Measurements from ENCODE around the gene CD93.
A peak's percentile ranks its signal among the peaks of the same experiment; 100 is the strongest.

The CD93 gene

GRCh38 chr20:23084845-23085365 is 1.2 kb downstream of the CD93 start:
- H3K4me3 ChIP-seq (ENCODE audit: low read length in 2 of 2) = no peak overlapping the region
- no peak overlapping the region for H4K91ac ChIP-seq (ENCODE audit: low read depth, low read length, poor library complexity)
- no CpG with 5 or more reads among the region's 24 CpGs for WGBS, 2 donors (ENCODE audit: extremely low coverage in 2 of 2, insufficient read length in 2 of 2, insufficient replicate concordance in 1 of 2)
- H3K23ac ChIP-seq (ENCODE audit: low read depth, low read length, poor library complexity) = no peak overlapping the region
- H3K36me3 ChIP-seq (replicated peaks in 1 of 2; ENCODE audit: control insufficient read depth in 2 of 2, insufficient read depth in 2 of 2, low read length in 2 of 2) = no peaks in the 10 kb centered on the region
- peak overlapping the region; percentile 52 for H3K18ac ChIP-seq (ENCODE audit: low read length)
- no peak overlapping the region for H2BK5ac ChIP-seq (ENCODE audit: low read length)
- no peak overlapping the region for H3K4ac ChIP-seq (ENCODE audit: low read length)
- no peak overlapping the region for H2BK120ac ChIP-seq (ENCODE audit: low read depth, low read length)
- no peak overlapping the region for H3K27ac ChIP-seq (replicated peaks; ENCODE audit: low read length)
- no peak overlapping the region for H2AFZ ChIP-seq (ENCODE audit: low read length)
- H2AK5ac ChIP-seq (ENCODE audit: low read depth, low read length) = no peak overlapping the region
- DNase-seq (ENCODE audit: low spot score) = no peak
- H3K9ac ChIP-seq (ENCODE audit: low read depth, low read length, poor library complexity) = no peak overlapping the region
- H2BK15ac ChIP-seq (ENCODE audit: low read length) = no peak overlapping the region
- H2BK12ac ChIP-seq (ENCODE audit: low read length) = no peak overlapping the region
- H3K27me3 ChIP-seq (ENCODE audit: control insufficient read depth in 3 of 3, insufficient read depth in 3 of 3, low read depth in 1 of 3, low read length in 3 of 3) = no peaks in the 10 kb centered on the region
- H3K4me1 ChIP-seq (ENCODE audit: control insufficient read depth in 2 of 2, insufficient read depth in 1 of 2, low read depth in 1 of 2, low read length in 2 of 2) = peaks cover 0 to 3% of the 10 kb centered on the region in 2 donors
- H4K8ac ChIP-seq (ENCODE audit: low read depth, low read length) = no peak overlapping the region
- H3K9me3 ChIP-seq (replicated peaks in 1 of 2; ENCODE audit: control insufficient read depth in 2 of 2, insufficient read depth in 1 of 2, low read depth in 1 of 2, low read length in 2 of 2) = no peaks in the 10 kb centered on the region
- no peaks in the 10 kb centered on the region for H3K79me1 ChIP-seq (ENCODE audit: low read depth, low read length)
- H3K14ac ChIP-seq (ENCODE audit: low read length) = no peak overlapping the region
- no peak overlapping the region for H3K4me2 ChIP-seq (ENCODE audit: insufficient read depth, low read length, poor library complexity, severe bottlenecking)

GRCh38 chr20:23084282-23084844 is 1.8 kb downstream of the CD93 start:
- Histone ChIP-seq H3K4ac (ENCODE audit: low read length) (no peak overlapping the region), H2BK120ac (ENCODE audit: low read depth, low read length) (no peak overlapping the region), H4K8ac (ENCODE audit: low read depth, low read length) (no peak overlapping the region), H4K91ac (ENCODE audit: low read depth, low read length, poor library complexity) (no peak overlapping the region), H3K79me1 (ENCODE audit: low read depth, low read length) (no peaks in the 10 kb centered on the region), H3K36me3 (replicated peaks in 1 of 2; ENCODE audit: control insufficient read depth in 2 of 2, insufficient read depth in 2 of 2, low read length in 2 of 2) (no peaks in the 10 kb centered on the region), H2BK15ac (ENCODE audit: low read length) (no peak overlapping the region), H3K9me3 (replicated peaks in 1 of 2; ENCODE audit: control insufficient read depth in 2 of 2, insufficient read depth in 1 of 2, low read depth in 1 of 2, low read length in 2 of 2) (no peaks in the 10 kb centered on the region), H3K14ac (ENCODE audit: low read length) (no peak overlapping the region), H3K27ac (replicated peaks; ENCODE audit: low read length) (no peak overlapping the region), H3K18ac (ENCODE audit: low read length) (peak overlapping the region; percentile 58), H2AK5ac (ENCODE audit: low read depth, low read length) (peak overlapping the region; percentile 61), H3K4me2 (ENCODE audit: insufficient read depth, low read length, poor library complexity, severe bottlenecking) (no peak overlapping the region), H3K27me3 (ENCODE audit: control insufficient read depth in 3 of 3, insufficient read depth in 3 of 3, low read depth in 1 of 3, low read length in 3 of 3) (no peaks in the 10 kb centered on the region), H3K4me3 (ENCODE audit: low read length in 2 of 2) (no peak overlapping the region), H3K4me1 (ENCODE audit: control insufficient read depth in 2 of 2, insufficient read depth in 1 of 2, low read depth in 1 of 2, low read length in 2 of 2) (peaks cover 0 to 3% of the 10 kb centered on the region in 2 donors), H3K9ac (ENCODE audit: low read depth, low read length, poor library complexity) (no peak overlapping the region), H2BK5ac (ENCODE audit: low read length) (no peak overlapping the region), H2AFZ (ENCODE audit: low read length) (no peak overlapping the region), H2BK12ac (ENCODE audit: low read length) (no peak overlapping the region), H3K23ac (ENCODE audit: low read depth, low read length, poor library complexity) (no peak overlapping the region)
- no CpG with 5 or more reads among the region's 17 CpGs for WGBS, 2 donors (ENCODE audit: extremely low coverage in 2 of 2, insufficient read length in 2 of 2, insufficient replicate concordance in 1 of 2)
- DNase-seq (ENCODE audit: low spot score) = no peak

- Histone ChIP-seq H3K4ac (ENCODE audit: low read length) (no peak overlapping the region), H2AK5ac (ENCODE audit: low read depth, low read length) (peak overlapping the region; percentile 51), H2BK12ac (ENCODE audit: low read length) (peak overlapping the region; percentile 36), H4K91ac (ENCODE audit: low read depth, low read length, poor library complexity) (no peak overlapping the region), H3K23ac (ENCODE audit: low read depth, low read length, poor library complexity) (no peak overlapping the region), H2BK5ac (ENCODE audit: low read length) (no peak overlapping the region), H2BK15ac (ENCODE audit: low read length) (peak overlapping the region; percentile 68), H2BK120ac (ENCODE audit: low read depth, low read length) (no peak overlapping the region), H4K8ac (ENCODE audit: low read depth, low read length) (no peak overlapping the region), H3K79me1 (ENCODE audit: low read depth, low read length) (no peaks in the 10 kb centered on the region), H3K9ac (ENCODE audit: low read depth, low read length, poor library complexity) (no peak overlapping the region), H3K27me3 (ENCODE audit: control insufficient read depth in 3 of 3, insufficient read depth in 3 of 3, low read depth in 1 of 3, low read length in 3 of 3) (no peaks in the 10 kb centered on the region), H3K4me1 (ENCODE audit: control insufficient read depth in 2 of 2, insufficient read depth in 1 of 2, low read depth in 1 of 2, low read length in 2 of 2) (peaks cover 0 to 3% of the 10 kb centered on the region in 2 donors), H3K9me3 (replicated peaks in 1 of 2; ENCODE audit: control insufficient read depth in 2 of 2, insufficient read depth in 1 of 2, low read depth in 1 of 2, low read length in 2 of 2) (no peaks in the 10 kb centered on the region), H3K4me2 (ENCODE audit: insufficient read depth, low read length, poor library complexity, severe bottlenecking) (no peak overlapping the region), H3K18ac (ENCODE audit: low read length) (peak overlapping the region; percentile 48), H3K14ac (ENCODE audit: low read length) (no peak overlapping the region), H3K27ac (replicated peaks; ENCODE audit: low read length) (no peak overlapping the region), H2AFZ (ENCODE audit: low read length) (no peak overlapping the region), H3K36me3 (replicated peaks in 1 of 2; ENCODE audit: control insufficient read depth in 2 of 2, insufficient read depth in 2 of 2, low read length in 2 of 2) (no peaks in the 10 kb centered on the region), H3K4me3 (ENCODE audit: low read length in 2 of 2) (no peak overlapping the region)
- WGBS, 2 donors (ENCODE audit: extremely low coverage in 2 of 2, insufficient read length in 2 of 2, insufficient replicate concordance in 1 of 2) = no CpG with 5 or more reads among the region's 15 CpGs
- no peak for DNase-seq (ENCODE audit: low spot score)
Observed at GRCh38 chr20:23083553-23084220, 2.4 kb downstream of the CD93 start.

GRCh38 chr20:23082846-23083552 is 3.1 kb downstream of the CD93 start:
- Histone ChIP-seq H3K4me1 (ENCODE audit: control insufficient read depth in 2 of 2, insufficient read depth in 1 of 2, low read depth in 1 of 2, low read length in 2 of 2) (peaks cover 0 to 3% of the 10 kb centered on the region in 2 donors), H3K18ac (ENCODE audit: low read length) (no peak overlapping the region), H3K27ac (replicated peaks; ENCODE audit: low read length) (no peak overlapping the region), H2BK5ac (ENCODE audit: low read length) (no peak overlapping the region), H3K27me3 (ENCODE audit: control insufficient read depth in 3 of 3, insufficient read depth in 3 of 3, low read depth in 1 of 3, low read length in 3 of 3) (no peaks in the 10 kb centered on the region), H2BK12ac (ENCODE audit: low read length) (no peak overlapping the region), H3K14ac (ENCODE audit: low read length) (no peak overlapping the region), H2BK15ac (ENCODE audit: low read length) (no peak overlapping the region), H3K23ac (ENCODE audit: low read depth, low read length, poor library complexity) (no peak overlapping the region), H4K8ac (ENCODE audit: low read depth, low read length) (no peak overlapping the region), H2BK120ac (ENCODE audit: low read depth, low read length) (no peak overlapping the region), H2AFZ (ENCODE audit: low read length) (peak overlapping the region; percentile 41), H3K4me3 (ENCODE audit: low read length in 2 of 2) (no peak overlapping the region), H2AK5ac (ENCODE audit: low read depth, low read length) (no peak overlapping the region), H3K4ac (ENCODE audit: low read length) (no peak overlapping the region), H3K79me1 (ENCODE audit: low read depth, low read length) (no peaks in the 10 kb centered on the region), H4K91ac (ENCODE audit: low read depth, low read length, poor library complexity) (no peak overlapping the region), H3K4me2 (ENCODE audit: insufficient read depth, low read length, poor library complexity, severe bottlenecking) (no peak overlapping the region), H3K36me3 (replicated peaks in 1 of 2; ENCODE audit: control insufficient read depth in 2 of 2, insufficient read depth in 2 of 2, low read length in 2 of 2) (no peaks in the 10 kb centered on the region), H3K9me3 (replicated peaks in 1 of 2; ENCODE audit: control insufficient read depth in 2 of 2, insufficient read depth in 1 of 2, low read depth in 1 of 2, low read length in 2 of 2) (no peaks in the 10 kb centered on the region), H3K9ac (ENCODE audit: low read depth, low read length, poor library complexity) (no peak overlapping the region)
- no CpG with 5 or more reads among the region's 9 CpGs for WGBS, 2 donors (ENCODE audit: extremely low coverage in 2 of 2, insufficient read length in 2 of 2, insufficient replicate concordance in 1 of 2)
- DNase-seq (ENCODE audit: low spot score) = no peak

Measured in neuronal stem cell (in vitro differentiated cells).